T-helper 1 cell treated with Interleukin-12 subunit alpha and Interleukin-12 subunit beta and Interleukin-4 antibody, amounts not matched to agents 30 ng/mL and 1 ng/mL, for 36 hours (primary cell): Measurements from ENCODE around the gene WDR87. TPM values are rescaled to one million over a fixed set of nuclear protein-coding genes. Genes with fewer than 3 reads are reported as not detected.
"Not testable (repeated sequence)": the region's sequence is repeated elsewhere in the genome, so short reads cannot be mapped to it uniquely, and the experiment has no call there.

ENCODE experiments used
- intact Hi-C: fragments of 100-400 bp; cut with micrococcal nuclease; formaldehyde crosslinking; loops from one replicate; pipeline ENCODE4 v1.15.1; 2024
- total RNA-seq: library from RNA; stranded (reverse); gene quantifications from 2 replicates; pipeline ENCODE4 v1.2.3, GENCODE V29; 2022

WDR87 gene
- total RNA-seq, 1 donor from 2014 or later = not detected

- intact Hi-C loops = no loop called here
Measured at GRCh38 chr19:37893845-37894575, 12.4 kb downstream of the WDR87 start.

GRCh38 chr19:37886571-37886970 lies 19.8 kb downstream of the WDR87 start:
- intact Hi-C loops = no loop called here

GRCh38 chr19:37885392-37885791 lies 21.0 kb downstream of the WDR87 start:
- intact Hi-C loops = no loop called here

- intact Hi-C loops = no loop called here
Measured at GRCh38 chr19:37877147-37877546, 29.2 kb downstream of the WDR87 start.

GRCh38 chr19:37876032-37876431 lies 30.4 kb downstream of the WDR87 start:
- intact Hi-C loops = no loop called here

GRCh38 chr19:37874784-37875183 lies 31.6 kb downstream of the WDR87 start:
- intact Hi-C loops = no loop called here

- intact Hi-C loops = no loop called here
Measured at GRCh38 chr19:37872383-37872782, 34.0 kb downstream of the WDR87 start.

- intact Hi-C loops = no loop called here
Measured at GRCh38 chr19:37869766-37870340, 36.5 kb downstream of the WDR87 start.

- intact Hi-C loops = no loop called here
Measured at GRCh38 chr19:37867831-37868230, 38.6 kb downstream of the WDR87 start.

- intact Hi-C loops = not testable (repeated sequence)
Measured at GRCh38 chr19:37865930-37866329, 40.5 kb downstream of the WDR87 start.

- intact Hi-C loops = loop anchor here (5.0 kb wide), 1 partner anchor 852 kb away; no protein-coding TSS in a partner anchor
Measured at GRCh38 chr19:37864501-37864900, 41.9 kb downstream of the WDR87 start.

- intact Hi-C loops = no loop called here
Measured at GRCh38 chr19:37855098-37855497, 51.3 kb downstream of the WDR87 start.

GRCh38 chr19:37845932-37846331 lies 60.5 kb downstream of the WDR87 start:
- intact Hi-C loops = no loop called here

Other genes with a start within 250 kb of the WDR87 start
- 2.1 and 2.2 TPM in 2 replicates for gene ZNF607, start 186.8 kb downstream of the WDR87 start, total RNA-seq
- gene ZNF573, start 127.0 kb downstream of the WDR87 start, total RNA-seq = 6.3 and 9.2 TPM in 2 replicates
- 15.7 and 16.5 TPM in 2 replicates for gene SIPA1L3, start 614 bp upstream of the WDR87 start, total RNA-seq